Uterus (tissue), 2 donors: Measurements from ENCODE around the gene BIRC5.

Source experiments
- CTCF ChIP-seq, 4 experiments: fragments of 200-600 bp in 2 of 4; fragments of 450-650 bp in 2 of 4; sonication (generic) in 2 of 4; IDR thresholded peaks; one replicate each; pipeline ENCODE4 v1.5.1; 2016 to 2019; ENCODE audit warnings: antibody characterized with exemption in 4 of 4, mild to moderate bottlenecking in 2 of 4, moderate library complexity in 1 of 4
- POLR2A ChIP-seq, 2 donors: fragments of 450-650 bp; IDR thresholded peaks; one replicate each; pipeline ENCODE4 v1.6.1; 2016; ENCODE audit warnings: antibody characterized with exemption in 2 of 2, mild to moderate bottlenecking in 1 of 2, moderate library complexity in 1 of 2

- TF ChIP-seq CTCF (IDR thresholded peaks at IDR 0.05) (no peak), POLR2A (IDR thresholded peaks at IDR 0.05) (no peak)
These were observed 27.4 kb downstream of the BIRC5 start for GRCh38 chr17:78241277-78242023.
